OCI-LY1 (cell line): ENCODE results near the gene DHPS.
"Not testable (repeated sequence)": the region's sequence is repeated elsewhere in the genome, so short reads cannot be mapped to it uniquely, and the experiment has no call there.

Experiments used
- H2AFZ ChIP-seq: fragments of 200-600 bp; sonication (generic), shearing (Covaris generic); 2 replicates; pipeline ENCODE4 v1.6.0; 2014; ENCODE audit warnings: antibody characterized with exemption, mild to moderate bottlenecking, low read length
- H3F3A ChIP-seq: fragments of 200-600 bp; sonication (generic), shearing (Covaris generic); 2 replicates; pipeline ENCODE4 v1.6.0; 2014; ENCODE audit warnings: mild to moderate bottlenecking, antibody characterized with exemption, low read length, moderate library complexity; ENCODE audit not compliant: insufficient read depth
- H3K27ac ChIP-seq: fragments of 200-600 bp; sonication (generic); 2 replicates; pipeline ENCODE4 v1.5.1; 2014; ENCODE audit warnings: low read length, mixed run types, mild to moderate bottlenecking, low read depth; ENCODE audit not compliant: poor library complexity, severe bottlenecking
- H3K27me3 ChIP-seq: fragments of 200-600 bp; sonication (generic); 2 replicates; pipeline ENCODE4 v1.6.0; 2014; ENCODE audit warnings: antibody characterized with exemption, mild to moderate bottlenecking, low read length, moderate library complexity; ENCODE audit not compliant: insufficient read depth
- H3K36me3 ChIP-seq: fragments of 200-600 bp; sonication (generic); 2 replicates; pipeline ENCODE4 v1.6.1; 2014; ENCODE audit warnings: mild to moderate bottlenecking, antibody characterized with exemption, low read length, moderate library complexity, mixed read lengths; ENCODE audit not compliant: insufficient read depth
- H3K4me1 ChIP-seq: fragments of 200-600 bp; sonication (generic); 2 replicates; pipeline ENCODE4 v1.5.1; 2014; ENCODE audit warnings: mild to moderate bottlenecking, low read length, moderate library complexity; ENCODE audit not compliant: insufficient read depth, severe bottlenecking
- H3K4me2 ChIP-seq: fragments of 200-600 bp; sonication (generic), shearing (Covaris generic); 2 replicates; pipeline ENCODE4 v1.6.1; 2014; ENCODE audit warnings: low read length
- H3K4me3 ChIP-seq: fragments of 200-600 bp; sonication (generic); 2 replicates; pipeline ENCODE4 v1.5.1; 2014; ENCODE audit warnings: low read length, low read depth, mild to moderate bottlenecking, mixed read lengths; ENCODE audit not compliant: poor library complexity, severe bottlenecking
- H3K79me2 ChIP-seq: fragments of 200-600 bp; shearing (Covaris generic); 2 replicates; pipeline ENCODE4 v1.6.1; 2016; ENCODE audit warnings: mixed run types, low read length, mixed read lengths; ENCODE audit not compliant: insufficient read depth
- H3K9ac ChIP-seq: fragments of 200-600 bp; sonication (generic), shearing (Covaris generic); 2 replicates; pipeline ENCODE4 v1.6.1; 2014; ENCODE audit warnings: mild to moderate bottlenecking, low read length, mixed read lengths
- H3K9me2 ChIP-seq: fragments of 200-600 bp; sonication (generic), shearing (Covaris generic); 2 replicates; pipeline ENCODE4 v1.6.1; 2014; ENCODE audit warnings: low read depth, mild to moderate bottlenecking, low read length, mixed read lengths
- H3K9me3 ChIP-seq: fragments of 200-600 bp; shearing (Covaris generic); 2 replicates; pipeline ENCODE4 v1.6.1; 2014; ENCODE audit warnings: low read length, mixed read lengths
- H4K20me1 ChIP-seq: fragments of 200-600 bp; sonication (generic), shearing (Covaris generic); 2 replicates; pipeline ENCODE4 v1.6.0; 2016; ENCODE audit warnings: mild to moderate bottlenecking, low read length; ENCODE audit not compliant: insufficient read depth
- CTCF ChIP-seq: fragments of 200-600 bp; sonication (generic), shearing (Covaris generic); IDR thresholded peaks from 2 replicates; pipeline ENCODE4 v1.5.1; 2017; ENCODE audit warnings: mild to moderate bottlenecking, antibody characterized with exemption, low read length, moderate library complexity, mixed read lengths
- EZH2 ChIP-seq: fragments of 200-600 bp; sonication (generic), shearing (Covaris generic); IDR thresholded peaks from 2 replicates; pipeline ENCODE4 v1.8.0; 2017; ENCODE audit warnings: borderline replicate concordance, mixed run types, mild to moderate bottlenecking, antibody characterized with exemption, low read length, moderate library complexity, mixed read lengths

The DHPS gene

GRCh38 chr19:12715929-12716328, 34.2 kb upstream of the DHPS start:
- H3F3A ChIP-seq: no peaks in the 10 kb centered on the region

GRCh38 chr19:12715102-12715501, 33.4 kb upstream of the DHPS start:
- no peaks in the 10 kb centered on the region for H3K27me3 ChIP-seq
- H3K9ac ChIP-seq: no peak overlapping the region
- peaks cover 90% of the 10 kb centered on the region for H3K36me3 ChIP-seq
- no peak overlapping the region for H3K27ac ChIP-seq
- no peaks in the 10 kb centered on the region for H3F3A ChIP-seq
- peaks cover under 1% of the 10 kb centered on the region for H3K4me1 ChIP-seq
- no peak for TF ChIP-seq EZH2
- no peak for TF ChIP-seq CTCF
- H3K9me3 ChIP-seq: no peaks in the 10 kb centered on the region
- H3K9me2 ChIP-seq: no peaks in the 10 kb centered on the region
- H3K79me2 ChIP-seq: peaks cover 21% of the 10 kb centered on the region
- H4K20me1 ChIP-seq: no peaks in the 10 kb centered on the region
- no peak overlapping the region for H2AFZ ChIP-seq
- H3K4me3 ChIP-seq: no peak overlapping the region
- no peak overlapping the region for H3K4me2 ChIP-seq

More at GRCh38 chr19:12715929-12716328, 34.2 kb upstream of the DHPS start:
- H3K9me2 ChIP-seq: no peaks in the 10 kb centered on the region
- TF ChIP-seq CTCF: no peak
- no peak for TF ChIP-seq EZH2
- H3K27me3 ChIP-seq: no peaks in the 10 kb centered on the region
- H3K9me3 ChIP-seq: no peaks in the 10 kb centered on the region
- peaks cover 8% of the 10 kb centered on the region for H3K4me1 ChIP-seq
- no peak overlapping the region for H3K4me2 ChIP-seq
- H3K79me2 ChIP-seq: peaks cover 29% of the 10 kb centered on the region
- no peak overlapping the region for H2AFZ ChIP-seq
- no peak overlapping the region for H3K9ac ChIP-seq
- no peak overlapping the region for H3K27ac ChIP-seq
- no peaks in the 10 kb centered on the region for H4K20me1 ChIP-seq
- H3K36me3 ChIP-seq: peaks cover 89% of the 10 kb centered on the region
- H3K4me3 ChIP-seq: no peak overlapping the region

DNA sequence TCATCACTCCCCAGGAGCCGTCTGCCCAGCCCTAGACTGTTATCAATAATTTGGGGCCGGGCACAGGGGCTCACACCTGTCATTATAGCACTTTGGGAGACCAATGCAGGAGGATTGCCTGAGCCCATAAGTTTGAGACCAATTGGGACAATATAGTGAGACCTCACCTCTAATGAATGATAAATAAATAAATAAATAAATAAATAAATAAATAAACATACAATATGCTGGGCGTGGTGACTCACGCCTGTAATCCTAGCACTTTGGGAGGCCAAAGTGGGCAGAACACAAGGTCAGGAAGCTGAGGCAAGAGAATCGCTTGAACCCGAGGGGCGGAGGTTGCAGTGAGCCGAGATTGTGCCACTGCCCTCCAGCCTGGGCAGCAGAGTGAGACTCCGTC, 31.6 kb upstream of the DHPS start:
- not testable (repeated sequence) for H3K9me2 ChIP-seq, H3K9me3 ChIP-seq, H4K20me1 ChIP-seq, H3F3A ChIP-seq, H3K4me1 ChIP-seq, H3K9ac ChIP-seq, H2AFZ ChIP-seq, H3K27ac ChIP-seq, H3K79me2 ChIP-seq, H3K4me3 ChIP-seq, H3K27me3 ChIP-seq, H3K4me2 ChIP-seq
- H3K36me3 ChIP-seq: peaks cover 93% of the 10 kb centered on the region

GRCh38 chr19:12712077-12712476, 30.4 kb upstream of the DHPS start:
- not testable (repeated sequence) for H3K27ac ChIP-seq, H3K4me3 ChIP-seq, H3K4me2 ChIP-seq, H3K9ac ChIP-seq, H3K4me1 ChIP-seq, H3K9me3 ChIP-seq, H3K27me3 ChIP-seq, H3F3A ChIP-seq, H4K20me1 ChIP-seq, H2AFZ ChIP-seq, H3K79me2 ChIP-seq, H3K9me2 ChIP-seq
- H3K36me3 ChIP-seq: peaks cover 89% of the 10 kb centered on the region
